Heart left ventricle (tissue), 16 donors: Measurements from ENCODE around the gene TTBK1. TPM values are rescaled to one million over a fixed set of nuclear protein-coding genes. Genes with fewer than 3 reads are reported as not detected.
A peak's percentile ranks its signal among the peaks of the same experiment; 100 is the strongest.

ENCODE experiments used
- ATAC-seq, 4 donors: fragments of 200-7000 bp; cut with Tn5 transposase; one replicate each; pipeline ENCODE4 v1.9.1; 2020 to 2022; ENCODE audit warnings: moderate library complexity in 4 of 4, mild to moderate bottlenecking in 3 of 4, moderate number of reproducible peaks in 1 of 4
- DNase-seq, 5 donors: peaks; one replicate each; pipeline ENCODE4 v3.0.0-alpha.2; 2020
- H3K27ac ChIP-seq, 12 donors: fragments of 200-600 bp; sonication (generic) in 4 of 12; one replicate each; pipeline versions ENCODE4 v1.5.0 to v1.8.0; 2016 to 2022; ENCODE audit warnings: mild to moderate bottlenecking in 2 of 12
- H3K27me3 ChIP-seq, 9 donors: fragments of 200-600 bp; sonication (generic) in 2 of 9; one replicate each; pipeline versions ENCODE4 v1.5.1 to v1.8.0; 2016 to 2022; ENCODE audit warnings: mild to moderate bottlenecking in 3 of 9
- H3K36me3 ChIP-seq, 9 donors: fragments of 200-600 bp; sonication (generic) in 2 of 9; one replicate each; pipeline versions ENCODE4 v1.5.0 to v1.8.0; 2018 to 2022; ENCODE audit warnings: mild to moderate bottlenecking in 2 of 9
- H3K4me1 ChIP-seq, 12 donors: fragments of 200-600 bp; sonication (generic) in 4 of 12; one replicate each; pipeline versions ENCODE4 v1.5.0 to v1.8.0; 2016 to 2022; ENCODE audit warnings: mild to moderate bottlenecking in 3 of 12
- H3K4me3 ChIP-seq, 12 donors: fragments of 200-600 bp; sonication (generic) in 4 of 12; one replicate each; pipeline versions ENCODE4 v1.5.0 to v1.8.0; 2017 to 2022; ENCODE audit warnings: mild to moderate bottlenecking in 9 of 12, moderate library complexity in 4 of 12
- H3K9me3 ChIP-seq, 12 donors: fragments of 200-600 bp; sonication (generic) in 4 of 12; one replicate each; pipeline versions ENCODE4 v1.5.0 to v1.8.0; 2016 to 2022; ENCODE audit warnings: mild to moderate bottlenecking in 1 of 12
- POLR2A ChIP-seq, 2 donors: fragments of 450-650 bp; IDR thresholded peaks; one replicate each; pipeline ENCODE4 v1.6.1; 2017; ENCODE audit warnings: antibody characterized with exemption in 2 of 2, mild to moderate bottlenecking in 2 of 2, moderate library complexity in 2 of 2
- WGBS, 4 donors: extraction: QIAGEN DNeasy Blood & Tissue Kit in 2 of 4; methylation state at CpG; one replicate each; pipeline versions ENCODE4 v1.1.5 to v1.1.7; 2013 to 2018; 5-methylcytosine and 5-hydroxymethylcytosine counted together
- intact Hi-C, 10 donors: fragments of 100-400 bp; cut with DNase I; formaldehyde crosslinking; loops; one replicate each; pipeline versions ENCODE4 v1.11.1 to v1.14.2; 2022
- polyA plus RNA-seq, 2 donors: library from polyadenylated mRNA; stranded (reverse); fragments of 200-250 nt; gene quantifications; one replicate each; pipeline ENCODE4 v1.2.3, GENCODE V29; 2013
- total RNA-seq, 9 donors: library from RNA; depleted of rRNA in 2 of 9; stranded (reverse); fragments of >200 nt in 2 of 9; fragmentation: NEBNext Ultra II Directional in 3 of 9; extraction: Animal tissue kit (Norgen Biotek cat#: 25700) in 3 of 9; gene quantifications; one replicate each; pipeline versions ENCODE4 v1.1.0 to v1.2.4, GENCODE V29; 2016 to 2023
- TF ChIP-seq, protein P1 (sequence below), 12 donors: fragments of 200-600 bp; sonication (generic) in 4 of 12; IDR thresholded peaks; one replicate each; pipeline versions ENCODE4 v1.5.0 to v1.8.0; 2018 to 2022; ENCODE audit warnings: antibody characterized with exemption in 12 of 12, mild to moderate bottlenecking in 5 of 12
- donor health status: ischemic (EF 13 %, LVEDD 7.1; RV severe dilation, severe dysfunction).
- donor health status: healthy with polysubstance abuse.
- donor health status: DM: no; HTN: yes; CAD: no.
- donor health status: DM: no; HTN: no; CAD: no.
- donor health status: ischemic (EF 25% LVEDD 6.9; RV normal size, moderate dysfunction).
- donor health status: ischemic (EF 25% LVEDD 5.7; RV mildly dilated, moderate dysfunction).
- donor health status: healthy.
- donor health status: DM: yes; HTN: yes; CAD: no.
- donor health status: ischemic (EF 35%, LVEDD 5.7; RV mildly dilated, moderate dysfunction).
- donor health status: nonischemic (EF 11% LVEDD 7.7; RV severe dilation, severe dysfunction).
- donor health status: DM: yes; HTN: yes; CAD: no.
- donor health status: PGD.
- donor health status: ischemic (EF 29% LVEDD 5.4; RV normal size, mild dysfunction).
- donor health status: nonischemic (EF 23%, LVEDD 6.1; RV moderate dilation, normal function).

TTBK1 gene
- total and polyA plus RNA-seq, 11 donors, result 0.04 to 0.52 (median 0.27) TPM

GRCh38 chr6:43213431-43213830 is 29.9 kb upstream of the TTBK1 start:
- no peak for TF ChIP-seq POLR2A (IDR thresholded peaks at IDR 0.05)
- TF ChIP-seq, protein P1, sequence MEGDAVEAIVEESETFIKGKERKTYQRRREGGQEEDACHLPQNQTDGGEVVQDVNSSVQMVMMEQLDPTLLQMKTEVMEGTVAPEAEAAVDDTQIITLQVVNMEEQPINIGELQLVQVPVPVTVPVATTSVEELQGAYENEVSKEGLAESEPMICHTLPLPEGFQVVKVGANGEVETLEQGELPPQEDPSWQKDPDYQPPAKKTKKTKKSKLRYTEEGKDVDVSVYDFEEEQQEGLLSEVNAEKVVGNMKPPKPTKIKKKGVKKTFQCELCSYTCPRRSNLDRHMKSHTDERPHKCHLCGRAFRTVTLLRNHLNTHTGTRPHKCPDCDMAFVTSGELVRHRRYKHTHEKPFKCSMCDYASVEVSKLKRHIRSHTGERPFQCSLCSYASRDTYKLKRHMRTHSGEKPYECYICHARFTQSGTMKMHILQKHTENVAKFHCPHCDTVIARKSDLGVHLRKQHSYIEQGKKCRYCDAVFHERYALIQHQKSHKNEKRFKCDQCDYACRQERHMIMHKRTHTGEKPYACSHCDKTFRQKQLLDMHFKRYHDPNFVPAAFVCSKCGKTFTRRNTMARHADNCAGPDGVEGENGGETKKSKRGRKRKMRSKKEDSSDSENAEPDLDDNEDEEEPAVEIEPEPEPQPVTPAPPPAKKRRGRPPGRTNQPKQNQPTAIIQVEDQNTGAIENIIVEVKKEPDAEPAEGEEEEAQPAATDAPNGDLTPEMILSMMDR (IDR thresholded peaks at IDR 0.05), result no peak
- Histone ChIP-seq H3K36me3 (peaks cover 0 to 56% (median 44%) of the 10 kb centered on the region in 9 donors), H3K4me3 (no peak overlapping the region), H3K27me3 (no peaks in the 10 kb centered on the region), H3K9me3 (no peaks in the 10 kb centered on the region), H3K27ac (no peak overlapping the region), H3K4me1 (peaks cover 0 to 4% (median 0%) of the 10 kb centered on the region in 12 donors)
- intact Hi-C loops, result no loop called here
- DNase-seq (no peak), ATAC-seq (no peak)
- 83 to 92% (median 89%) methylated on average over 9 to 11 of the region's 11 CpGs for WGBS, 4 donors

GRCh38 chr6:43215066-43215465 is 28.2 kb upstream of the TTBK1 start:
- TF ChIP-seq, protein P1 (IDR thresholded peaks at IDR 0.05), result no peak
- TF ChIP-seq POLR2A (IDR thresholded peaks at IDR 0.05), result no peak
- DNase-seq (no peak), ATAC-seq (no peak)
- WGBS, 4 donors, result 95 to 98% (median 96%) methylated on average over 8 of the region's 8 CpGs
- intact Hi-C loops, result no loop called here
- Histone ChIP-seq H3K36me3 (peaks cover 0 to 55% (median 44%) of the 10 kb centered on the region in 9 donors), H3K9me3 (no peaks in the 10 kb centered on the region), H3K27ac (no peak overlapping the region), H3K4me3 (no peak overlapping the region), H3K27me3 (no peaks in the 10 kb centered on the region), H3K4me1 (peaks cover 0 to 4% (median 0%) of the 10 kb centered on the region in 12 donors)

- no peak overlapping the region for H3K4me3 ChIP-seq
- H3K27me3 ChIP-seq, result no peaks in the 10 kb centered on the region
- ATAC-seq (no peak), DNase-seq (peak in 1 of 5 donors; percentile 35)
- no peak overlapping the region for H3K27ac ChIP-seq
- TF ChIP-seq, protein P1 (IDR thresholded peaks at IDR 0.05), result no peak
- no peak for TF ChIP-seq POLR2A (IDR thresholded peaks at IDR 0.05)
- H3K9me3 ChIP-seq, result no peaks in the 10 kb centered on the region
- intact Hi-C loops, result no loop called here
- peaks cover 0 to 4% (median 0%) of the 10 kb centered on the region in 12 donors for H3K4me1 ChIP-seq
- 82 to 93% (median 90%) methylated on average over 11 to 12 of the region's 12 CpGs for WGBS, 4 donors
- peaks cover 0 to 60% (median 52%) of the 10 kb centered on the region in 9 donors for H3K36me3 ChIP-seq
These were observed 27.1 kb upstream of the TTBK1 start for GRCh38 chr6:43216200-43216599.

DNA sequence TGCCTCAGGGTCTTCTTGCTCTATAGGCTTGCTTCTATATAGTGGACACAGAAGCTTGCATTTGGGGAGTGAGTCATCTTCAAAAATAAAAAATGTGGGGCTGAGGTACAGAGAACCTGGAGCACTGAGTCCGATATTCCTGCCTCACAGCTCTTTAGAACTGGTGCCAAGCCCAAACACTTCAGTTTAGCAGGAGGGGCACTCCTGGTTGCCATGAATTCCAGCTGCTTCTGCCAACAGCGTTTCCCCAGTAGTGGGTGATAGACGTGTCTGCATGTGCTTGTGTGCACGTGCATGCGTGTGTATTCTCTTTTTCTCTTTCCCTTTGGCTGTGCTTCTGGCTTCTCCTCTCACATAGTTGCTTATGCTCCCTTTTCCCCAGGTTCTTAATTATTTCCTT is 25.9 kb upstream of the TTBK1 start:
- peaks cover 0 to 7% (median 0%) of the 10 kb centered on the region in 12 donors for H3K4me1 ChIP-seq
- DNase-seq (no peak), ATAC-seq (peak in 2 of 4 donors; percentile 11 to 44)
- H3K27me3 ChIP-seq, result no peaks in the 10 kb centered on the region
- WGBS, 4 donors, result 51 to 67% (median 55%) methylated on average over 5 of the region's 5 CpGs
- H3K36me3 ChIP-seq, result peaks cover 0 to 59% (median 52%) of the 10 kb centered on the region in 9 donors
- no peak overlapping the region for H3K4me3 ChIP-seq
- H3K9me3 ChIP-seq, result no peaks in the 10 kb centered on the region
- TF ChIP-seq, protein P1 (IDR thresholded peaks at IDR 0.05), result no peak
- TF ChIP-seq POLR2A (IDR thresholded peaks at IDR 0.05), result no peak
- H3K27ac ChIP-seq, result no peak overlapping the region
- intact Hi-C loops, result no loop called here
